GM18520 (cell line): Measurements from ENCODE around the gene ZNF468.
"Not testable (repeated sequence)": the region's sequence is repeated elsewhere in the genome, so short reads cannot be mapped to it uniquely, and the experiment has no call there.

Experiments used
- ATAC-seq: cut with Tn5 transposase; IDR thresholded peaks from one replicate; pipeline ENCODE4 v1.9.1; 2021; ENCODE audit not compliant: unreplicated experiment

The ZNF468 gene

DNA sequence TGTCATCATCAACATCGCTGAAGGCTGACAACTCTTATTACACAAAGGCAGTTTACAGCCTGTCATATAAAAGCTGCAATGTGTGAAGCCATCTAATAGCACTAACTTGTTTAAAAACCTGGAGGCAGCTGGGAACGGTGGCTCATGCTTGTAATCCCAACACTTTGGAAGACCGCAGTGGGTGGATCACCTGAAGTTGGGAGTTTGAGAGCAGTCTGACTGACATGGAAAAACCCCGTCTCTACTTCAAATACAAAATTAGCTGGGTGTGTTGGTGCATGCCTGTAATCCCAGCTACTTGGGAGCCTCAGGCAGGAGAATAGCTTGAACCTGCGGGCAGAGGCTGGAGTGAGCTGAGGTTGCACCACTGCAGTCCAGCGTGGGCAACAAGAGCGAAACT lies 27.6 kb downstream of the ZNF468 start:
- ATAC-seq = not testable (repeated sequence)

DNA sequence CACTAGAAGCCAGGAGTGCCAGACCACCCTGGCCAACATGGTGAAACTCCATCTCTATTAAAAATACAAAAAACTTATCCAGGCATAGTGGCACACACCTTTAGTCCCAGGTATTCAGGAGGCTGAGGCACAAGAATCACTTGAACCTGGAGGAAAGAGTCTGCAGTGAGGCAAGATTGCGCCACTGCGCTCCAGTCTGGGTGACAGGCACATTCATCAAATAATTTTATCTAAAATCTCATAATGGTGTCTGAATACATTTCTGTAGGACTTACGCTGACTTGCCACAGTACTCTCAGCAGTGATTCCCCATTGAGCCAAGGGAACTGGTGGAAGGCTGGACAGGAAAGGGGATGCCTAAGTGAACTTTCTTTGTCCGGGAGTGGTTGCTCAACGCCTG lies 31.7 kb downstream of the ZNF468 start:
- ATAC-seq = no peak

DNA sequence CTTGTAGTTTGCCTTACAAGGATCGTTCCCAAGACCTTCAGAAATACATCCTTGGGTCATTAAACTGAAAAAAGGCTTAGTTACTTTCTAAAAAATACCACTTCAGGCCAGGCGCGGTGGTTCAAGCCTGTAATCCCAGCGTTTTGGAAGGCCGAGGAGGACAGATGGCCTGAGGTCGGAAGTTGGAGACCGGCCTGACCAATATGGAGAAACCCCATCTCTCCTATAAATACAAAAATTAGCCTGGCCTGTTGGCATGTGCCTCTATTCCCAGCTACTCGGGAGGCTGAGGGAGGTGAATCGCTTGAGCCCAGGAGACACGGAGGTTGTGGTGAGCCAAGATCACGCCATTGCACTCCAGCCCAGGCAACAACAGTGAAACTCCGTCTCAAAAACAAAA lies 33.7 kb downstream of the ZNF468 start:
- no peak for ATAC-seq

DNA sequence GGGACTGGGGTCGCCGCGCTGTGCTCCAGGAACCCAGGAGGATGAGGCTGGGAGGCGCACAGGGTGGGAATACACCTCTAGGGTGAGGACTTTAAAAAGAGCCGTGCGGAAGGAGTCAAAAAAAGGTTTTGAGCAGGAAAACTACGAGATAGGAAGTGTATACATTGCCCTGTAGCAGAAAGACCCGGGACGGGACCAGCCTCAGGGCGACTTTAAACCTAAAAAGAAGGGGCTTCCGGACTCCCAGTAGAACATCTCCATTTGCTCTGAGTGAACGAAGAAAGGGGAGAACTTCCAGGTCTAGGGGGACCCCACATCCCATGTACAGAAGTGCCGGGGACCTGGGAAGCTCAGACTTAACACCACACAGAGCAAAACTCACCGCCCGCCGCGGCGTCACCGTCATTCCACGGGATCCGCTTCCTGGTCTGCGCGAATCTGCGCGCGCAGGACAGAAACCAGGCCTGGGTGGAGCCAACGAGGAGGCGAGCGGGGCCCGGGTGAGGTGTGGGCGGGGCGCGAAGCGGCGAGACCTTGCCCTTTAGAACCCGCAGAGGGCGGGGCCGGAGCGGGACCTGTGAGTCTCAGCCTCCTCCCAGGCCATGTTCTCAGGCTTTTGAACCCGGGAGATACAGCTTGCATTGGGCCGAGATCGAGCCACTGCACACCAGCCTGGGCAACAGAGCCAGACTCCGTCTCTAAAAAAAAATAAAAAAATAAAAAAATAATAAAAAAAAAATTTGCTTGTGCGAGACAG lies 36.0 kb downstream of the ZNF468 start, which contains the start of gene ZNF28:
Gene ZNF28 (minus strand): TSS at position 430 of the 757 bp plus-strand sequence. CDS start 3,675 bp downstream, outside the sequence.
- ATAC-seq = peak; percentile 80

DNA sequence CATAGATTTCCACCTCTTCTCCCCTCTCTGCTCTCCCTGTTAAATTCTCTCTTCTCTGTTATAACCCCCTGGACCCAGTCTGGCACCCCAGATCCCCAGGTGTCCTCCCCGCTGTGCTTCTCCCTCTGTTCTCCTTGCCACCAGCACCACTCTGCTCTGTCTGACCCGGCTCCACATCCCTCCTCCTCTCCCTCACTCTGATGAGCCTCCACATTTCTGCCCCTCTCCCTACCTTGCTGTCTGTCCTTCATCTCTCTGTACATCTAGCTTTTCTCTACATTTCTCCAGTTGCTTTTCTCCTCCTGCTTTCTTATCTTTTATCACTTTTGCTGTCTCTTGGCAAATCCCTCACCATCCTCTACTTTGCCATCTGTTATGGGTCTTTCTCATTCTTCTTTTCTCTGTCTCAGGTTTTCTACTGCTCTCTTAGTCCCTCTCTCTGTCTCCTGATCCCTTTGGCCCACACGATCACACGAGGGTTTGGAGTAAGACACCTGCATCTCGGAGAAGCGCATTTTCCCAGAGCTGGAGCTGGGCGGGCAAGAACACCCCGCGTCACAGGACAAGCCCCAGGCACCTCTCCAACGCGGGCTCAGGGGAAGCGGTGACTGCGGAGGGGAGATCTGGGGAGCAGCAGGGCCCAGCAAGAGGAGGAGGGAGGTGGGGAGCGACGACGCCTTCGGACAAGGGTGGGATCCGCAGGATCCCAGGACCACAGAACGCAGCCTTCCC lies 36.8 kb downstream of the ZNF468 start:
- not testable (repeated sequence) for ATAC-seq

DNA sequence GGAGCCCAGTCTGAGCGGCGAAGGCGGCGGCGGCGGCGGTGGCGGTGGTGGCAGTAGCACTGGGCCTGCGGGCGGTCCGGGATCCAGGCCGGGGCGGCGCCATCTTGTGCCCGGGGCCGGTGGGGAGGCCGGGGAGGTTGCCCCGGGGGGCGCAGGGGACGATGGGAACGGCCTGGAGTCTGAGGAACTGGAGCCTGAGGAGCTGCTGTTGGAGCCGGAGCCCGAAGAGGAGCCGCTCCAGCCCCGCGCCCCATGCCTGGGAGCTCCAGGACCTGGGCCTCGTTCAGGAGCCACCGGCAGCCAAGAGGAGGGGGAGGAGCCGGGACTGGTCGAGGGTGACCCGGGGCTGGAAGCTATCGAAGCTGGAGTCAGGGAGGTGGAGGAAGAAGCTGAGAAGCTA lies 47.6 kb downstream of the ZNF468 start:
- no peak for ATAC-seq

DNA sequence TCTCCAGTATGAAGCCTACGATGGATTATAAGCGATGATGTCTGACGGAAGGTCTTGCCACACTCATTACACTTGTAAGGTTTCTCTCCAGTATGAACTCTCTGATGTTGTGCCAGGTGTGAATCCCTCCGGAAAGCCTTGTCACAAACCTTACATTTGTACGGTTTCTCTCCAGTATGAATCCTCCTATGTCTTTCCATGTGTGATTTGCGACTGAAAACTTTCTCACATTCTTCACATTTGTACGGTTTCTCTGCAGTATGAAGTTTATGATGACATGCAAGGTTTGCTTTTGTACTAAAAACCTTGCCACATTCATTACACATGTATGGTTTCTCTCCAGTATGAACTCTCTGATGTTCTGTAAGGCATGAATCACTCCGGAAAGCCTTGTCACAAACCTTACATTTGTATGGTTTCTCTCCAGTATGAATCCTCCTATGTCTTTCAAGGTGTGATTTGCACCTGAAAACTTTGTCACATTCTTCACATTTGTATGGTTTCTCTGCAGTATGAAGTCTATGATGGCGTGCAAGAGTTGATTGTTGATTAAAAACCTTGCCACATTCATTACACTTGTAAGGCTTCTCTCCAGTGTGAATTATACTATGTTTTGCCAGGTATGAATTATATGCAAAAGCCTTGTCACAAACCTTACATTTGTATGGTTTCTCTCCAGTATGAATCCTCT lies 57.3 kb downstream of the ZNF468 start:
- ATAC-seq = not testable (repeated sequence)

DNA sequence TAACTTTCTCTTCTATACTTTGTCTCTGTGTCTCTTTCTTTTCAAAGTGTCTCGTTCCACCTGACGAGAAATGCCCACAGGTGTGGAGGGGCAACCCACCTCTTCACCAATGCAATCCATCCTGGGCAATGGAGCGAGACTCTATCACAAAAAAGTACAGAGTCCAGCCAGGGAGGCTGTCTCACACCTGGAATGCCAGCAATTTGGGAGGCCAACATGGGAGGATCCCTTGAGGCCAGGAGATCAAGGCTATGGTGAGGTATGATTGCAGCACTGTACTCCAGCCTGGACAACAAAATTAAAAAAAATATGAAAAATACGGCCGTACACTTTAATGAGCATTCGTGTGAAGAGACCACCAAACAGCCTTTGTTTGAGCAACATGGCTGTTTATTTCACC lies 68.0 kb downstream of the ZNF468 start:
- no peak for ATAC-seq
